Cardiac muscle cell (in vitro differentiated cells and primary cell): ENCODE measurements around the gene OR10J1. TPM values are rescaled to one million over a fixed set of nuclear protein-coding genes. Genes with fewer than 3 reads are reported as not detected.
"Not testable (repeated sequence)": the region's sequence is repeated elsewhere in the genome, so short reads cannot be mapped to it uniquely, and the experiment has no call there.

Experiments used
- DNase-seq, 2 donors: peaks; one replicate each; pipeline versions ENCODE4 v3.0.0 to v3.0.0-alpha.2; 2010 to 2017; ENCODE audit warnings: low read depth in 1 of 2, low spot score in 1 of 2
- H3K27ac ChIP-seq: fragments of 200-600 bp; sonication (generic); 2 replicates; pipeline ENCODE4 v1.5.1; 2016
- H3K27me3 ChIP-seq: fragments of 200-600 bp; sonication (generic); 2 replicates; pipeline ENCODE4 v1.6.0; 2016; ENCODE audit warnings: control low read depth
- H3K36me3 ChIP-seq: fragments of 200-600 bp; sonication (generic); 2 replicates; pipeline ENCODE4 v1.5.1; 2016; ENCODE audit warnings: control low read depth
- H3K4me1 ChIP-seq: fragments of 200-600 bp; sonication (generic); 2 replicates; pipeline ENCODE4 v1.8.1; 2017; ENCODE audit warnings: low read depth, mild to moderate bottlenecking, mixed run types
- H3K4me3 ChIP-seq: fragments of 200-600 bp; sonication (generic); 2 replicates; pipeline ENCODE4 v1.5.1; 2016; ENCODE audit warnings: mild to moderate bottlenecking
- H3K9me3 ChIP-seq: fragments of 200-600 bp; sonication (generic); 2 replicates; pipeline ENCODE4 v1.5.1; 2017; ENCODE audit warnings: low read depth, mild to moderate bottlenecking, control low read depth
- CTCF ChIP-seq: IDR thresholded peaks from 2 replicates; pipeline ENCODE4 v1.5.1; 2012; ENCODE audit warnings: low read depth, mild to moderate bottlenecking, low read length
- polyA plus RNA-seq: library from polyadenylated mRNA; unstranded; fragments of >200 nt; fragmentation: Nextera tagmentation; extraction: Ambion mirVana; gene quantifications from 2 replicates; pipeline ENCODE4 v1.2.1, GENCODE V29; 2016
- total RNA-seq: library from RNA; depleted of rRNA; stranded (reverse); fragments of >200 nt; gene quantifications from 2 replicates; pipeline ENCODE4 v1.2.3, GENCODE V29; 2016

Gene OR10J1
- total and polyA plus RNA-seq, 2 experiments from 2014 or later, result not detected

GRCh38 chr1:159442428-159442827 lies 2.9 kb downstream of the OR10J1 start:
- DNase-seq, result no peak
- H3K27ac ChIP-seq, result no peak overlapping the region
- no peaks in the 10 kb centered on the region for H3K27me3 ChIP-seq
- no peak for TF ChIP-seq CTCF
- H3K4me3 ChIP-seq, result no peak overlapping the region
- H3K4me1 ChIP-seq, result peaks cover 18% of the 10 kb centered on the region
- no peaks in the 10 kb centered on the region for H3K9me3 ChIP-seq
- H3K36me3 ChIP-seq, result no peaks in the 10 kb centered on the region

DNA sequence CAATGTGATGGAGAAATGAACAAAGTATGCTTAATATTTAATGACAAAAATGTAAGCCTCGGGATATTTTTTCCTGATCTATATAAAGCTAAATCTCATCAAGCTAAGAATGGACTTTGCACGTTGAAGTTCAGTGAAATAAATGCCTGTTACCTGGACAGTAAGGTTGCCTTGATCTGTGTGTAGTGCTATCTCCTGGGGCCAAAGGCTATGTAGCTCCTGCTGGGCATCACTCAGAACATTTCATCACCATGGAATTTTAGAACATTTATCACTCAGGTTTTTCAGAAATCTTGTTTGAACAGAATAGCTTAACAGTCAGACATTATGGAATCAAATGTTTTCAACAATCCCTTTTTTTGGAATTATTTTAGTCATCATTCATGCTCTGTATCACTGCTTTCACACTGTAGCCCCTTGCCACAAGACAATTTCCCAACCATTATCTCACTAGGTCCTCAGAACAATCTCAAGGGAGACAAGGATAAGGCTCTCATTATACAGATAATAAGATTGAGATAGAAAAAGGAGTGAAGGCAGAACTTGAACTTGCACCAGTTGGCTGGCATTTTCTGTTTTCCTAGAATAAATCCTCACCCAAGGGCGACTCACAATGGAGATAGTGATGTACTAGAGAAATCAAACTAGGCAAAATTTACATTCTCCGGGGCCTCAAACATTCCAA lies 3.7 kb downstream of the OR10J1 start:
- peaks cover 18% of the 10 kb centered on the region for H3K4me1 ChIP-seq
- H3K27me3 ChIP-seq, result no peaks in the 10 kb centered on the region
- no peaks in the 10 kb centered on the region for H3K36me3 ChIP-seq
- no peak overlapping the region for H3K4me3 ChIP-seq
- H3K9me3 ChIP-seq, result no peaks in the 10 kb centered on the region
- peak in 1 of 2 donors; percentile 23 for DNase-seq
- no peak overlapping the region for H3K27ac ChIP-seq
- TF ChIP-seq CTCF, result no peak

DNA sequence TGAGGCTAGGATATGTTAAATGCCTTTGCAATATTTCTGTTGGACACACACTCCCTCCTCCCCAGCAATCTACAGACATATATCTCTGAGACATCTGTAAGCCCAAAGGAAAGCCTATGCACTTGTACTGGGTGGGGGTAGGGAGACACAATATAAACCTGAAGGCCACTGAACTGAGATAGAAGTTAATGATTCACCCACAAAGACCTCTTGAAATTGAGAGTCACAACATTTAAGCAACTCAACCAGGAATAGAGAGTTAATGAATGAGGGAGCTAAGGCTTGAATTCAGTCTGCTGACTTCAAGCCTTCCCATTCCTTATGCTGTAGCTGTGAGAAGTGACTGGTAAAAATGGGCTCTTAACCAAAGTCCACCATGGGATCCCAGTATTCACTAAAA lies 5.0 kb downstream of the OR10J1 start:
- no peak for TF ChIP-seq CTCF
- no peak overlapping the region for H3K4me3 ChIP-seq
- DNase-seq, result no peak
- H3K27me3 ChIP-seq, result no peaks in the 10 kb centered on the region
- H3K36me3 ChIP-seq, result no peaks in the 10 kb centered on the region
- H3K4me1 ChIP-seq, result peaks cover 18% of the 10 kb centered on the region
- H3K9me3 ChIP-seq, result no peaks in the 10 kb centered on the region
- H3K27ac ChIP-seq, result no peak overlapping the region

DNA sequence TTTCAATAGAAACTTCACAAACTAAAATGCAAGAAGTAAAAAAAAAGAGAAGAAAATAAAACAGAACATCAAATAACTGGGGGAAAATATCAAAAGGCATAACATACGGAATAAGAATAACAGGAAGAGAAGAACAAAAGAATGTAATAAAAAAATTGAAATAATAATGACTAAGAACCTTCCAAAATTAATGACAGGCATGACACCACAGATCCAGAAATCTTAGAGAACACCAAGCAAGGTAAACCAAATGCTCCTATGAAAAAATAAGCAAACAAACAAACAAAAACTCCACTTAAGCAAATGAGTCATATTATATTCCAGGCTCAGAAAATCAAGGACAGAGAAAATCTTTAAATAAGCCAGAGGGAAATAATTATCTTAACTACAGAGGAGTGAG lies 8.7 kb downstream of the OR10J1 start:
- H3K4me1 ChIP-seq, result peaks cover 12% of the 10 kb centered on the region
- H3K27ac ChIP-seq, result no peak overlapping the region
- no peak for TF ChIP-seq CTCF
- DNase-seq, result no peak
- H3K27me3 ChIP-seq, result no peaks in the 10 kb centered on the region
- H3K4me3 ChIP-seq, result no peak overlapping the region
- H3K36me3 ChIP-seq, result no peaks in the 10 kb centered on the region
- H3K9me3 ChIP-seq, result no peaks in the 10 kb centered on the region

GRCh38 chr1:159449605-159450004 lies 10.1 kb downstream of the OR10J1 start:
- H3K27ac ChIP-seq, H3K27me3 ChIP-seq, H3K36me3 ChIP-seq, DNase-seq, H3K4me1 ChIP-seq, H3K4me3 ChIP-seq, H3K9me3 ChIP-seq: not testable (repeated sequence)

- no peaks in the 10 kb centered on the region for H3K9me3 ChIP-seq
- no peaks in the 10 kb centered on the region for H3K36me3 ChIP-seq
- H3K4me3 ChIP-seq, result no peak overlapping the region
- H3K27me3 ChIP-seq, result no peaks in the 10 kb centered on the region
- no peak for TF ChIP-seq CTCF
- no peaks in the 10 kb centered on the region for H3K4me1 ChIP-seq
- DNase-seq, result no peak
- H3K27ac ChIP-seq, result no peak overlapping the region
Measured at GRCh38 chr1:159459551-159459950, 20.0 kb downstream of the OR10J1 start.
